Measurements from ENCODE around the gene CSNK1A1. TPM values are rescaled to one million over a fixed set of nuclear protein-coding genes. Genes with fewer than 3 reads are reported as not detected.
A peak's percentile ranks its signal among the peaks of the same experiment; 100 is the strongest.
"Not testable (repeated sequence)": the region's sequence is repeated elsewhere in the genome, so short reads cannot be mapped to it uniquely, and the experiment has no call there.

The CSNK1A1 gene
- total RNA-seq, 1 experiment from 2014 or later: 193 TPM

GRCh38 chr5:149572170-149572569 lies 20.9 kb upstream of the CSNK1A1 start:
- no peak overlapping the region for H2AFZ ChIP-seq (ENCODE audit: low read length)
- no peak for DNase-seq
- no peaks in the 10 kb centered on the region for H3K79me2 ChIP-seq (ENCODE audit: low read length)
- peaks cover 30% of the 10 kb centered on the region for H3K4me1 ChIP-seq (ENCODE audit: low read length)
- no peaks in the 10 kb centered on the region for H4K20me1 ChIP-seq (ENCODE audit: insufficient read depth, low read depth, low read length)
- no peaks in the 10 kb centered on the region for H3K9me2 ChIP-seq (replicated peaks; ENCODE audit: insufficient read depth, low read length)
- H3K36me3 ChIP-seq (ENCODE audit: insufficient read depth, low read length): no peaks in the 10 kb centered on the region
- no peaks in the 10 kb centered on the region for H3K9me3 ChIP-seq (ENCODE audit: low read length)
- no peaks in the 10 kb centered on the region for H3K27me3 ChIP-seq (ENCODE audit: low read length)
- H3K4me3 ChIP-seq (ENCODE audit: low read length): peak overlapping the region; percentile 27; the same call in 1 of the 2 replicates
- H3K9ac ChIP-seq (ENCODE audit: low read length): peak overlapping the region; percentile 56
- H3K4me2 ChIP-seq (ENCODE audit: low read depth, low read length, poor library complexity, severe bottlenecking): peak overlapping the region; percentile 53
- H3K27ac ChIP-seq (ENCODE audit: low read length): peak overlapping the region; percentile 83

- H3K27ac ChIP-seq (ENCODE audit: low read length): peak overlapping the region; percentile 33
- H3K36me3 ChIP-seq (ENCODE audit: insufficient read depth, low read length): no peaks in the 10 kb centered on the region
- H3K27me3 ChIP-seq (ENCODE audit: low read length): no peaks in the 10 kb centered on the region
- H3K4me3 ChIP-seq (ENCODE audit: low read length): no peak overlapping the region
- no peak for DNase-seq
- no peaks in the 10 kb centered on the region for H3K79me2 ChIP-seq (ENCODE audit: low read length)
- H3K4me2 ChIP-seq (ENCODE audit: low read depth, low read length, poor library complexity, severe bottlenecking): peak overlapping the region; percentile 12
- no peaks in the 10 kb centered on the region for H3K9me2 ChIP-seq (replicated peaks; ENCODE audit: insufficient read depth, low read length)
- H2AFZ ChIP-seq (ENCODE audit: low read length): peak overlapping the region; percentile 74
- no peak overlapping the region for H3K9ac ChIP-seq (ENCODE audit: low read length)
- no peaks in the 10 kb centered on the region for H4K20me1 ChIP-seq (ENCODE audit: insufficient read depth, low read depth, low read length)
- H3K9me3 ChIP-seq (ENCODE audit: low read length): no peaks in the 10 kb centered on the region
- H3K4me1 ChIP-seq (ENCODE audit: low read length): peaks cover 47% of the 10 kb centered on the region
Observed at GRCh38 chr5:149567226-149567625, 16.0 kb upstream of the CSNK1A1 start.

- H3K9ac ChIP-seq (ENCODE audit: low read length): peak overlapping the region; percentile 46
- H4K20me1 ChIP-seq (ENCODE audit: insufficient read depth, low read depth, low read length); H3K36me3 ChIP-seq (ENCODE audit: insufficient read depth, low read length); H3K27me3 ChIP-seq (ENCODE audit: low read length); H3K79me2 ChIP-seq (ENCODE audit: low read length); H3K9me2 ChIP-seq (replicated peaks; ENCODE audit: insufficient read depth, low read length); H3K9me3 ChIP-seq (ENCODE audit: low read length); H3K4me3 ChIP-seq (ENCODE audit: low read length): not testable (repeated sequence)
- peak; percentile 94 for DNase-seq
- H3K4me1 ChIP-seq (ENCODE audit: low read length): peaks cover 51% of the 10 kb centered on the region
- H3K4me2 ChIP-seq (ENCODE audit: low read depth, low read length, poor library complexity, severe bottlenecking): peak overlapping the region; percentile 41
- H2AFZ ChIP-seq (ENCODE audit: low read length): peak overlapping the region; percentile 60
- peak overlapping the region; percentile 77 for H3K27ac ChIP-seq (ENCODE audit: low read length)
Observed at GRCh38 chr5:149564542-149565140, 13.4 kb upstream of the CSNK1A1 start.

GRCh38 chr5:149563466-149563865 lies 12.2 kb upstream of the CSNK1A1 start:
- H3K27me3 ChIP-seq (ENCODE audit: low read length): no peaks in the 10 kb centered on the region
- H2AFZ ChIP-seq (ENCODE audit: low read length): peak overlapping the region; percentile 80
- H3K9me2 ChIP-seq (replicated peaks; ENCODE audit: insufficient read depth, low read length): no peaks in the 10 kb centered on the region
- no peak for DNase-seq
- peak overlapping the region; percentile 6; the same call in 1 of the 2 replicates for H3K27ac ChIP-seq (ENCODE audit: low read length)
- H3K4me1 ChIP-seq (ENCODE audit: low read length): peaks cover 51% of the 10 kb centered on the region
- H4K20me1 ChIP-seq (ENCODE audit: insufficient read depth, low read depth, low read length): no peaks in the 10 kb centered on the region
- H3K79me2 ChIP-seq (ENCODE audit: low read length): no peaks in the 10 kb centered on the region
- no peaks in the 10 kb centered on the region for H3K36me3 ChIP-seq (ENCODE audit: insufficient read depth, low read length)
- H3K4me2 ChIP-seq (ENCODE audit: low read depth, low read length, poor library complexity, severe bottlenecking): no peak overlapping the region
- 0 out of 2 replicates have a peak overlapping the region, but pooled peaks have one; percentile 20 for H3K9ac ChIP-seq (ENCODE audit: low read length)
- no peaks in the 10 kb centered on the region for H3K9me3 ChIP-seq (ENCODE audit: low read length)
- no peak overlapping the region for H3K4me3 ChIP-seq (ENCODE audit: low read length)

GRCh38 chr5:149561848-149562247 lies 10.6 kb upstream of the CSNK1A1 start:
- Histone ChIP-seq H3K4me3 (ENCODE audit: low read length) (no peak overlapping the region), H3K79me2 (ENCODE audit: low read length) (no peaks in the 10 kb centered on the region), H3K4me1 (ENCODE audit: low read length) (peaks cover 42% of the 10 kb centered on the region), H2AFZ (ENCODE audit: low read length) (no peak overlapping the region), H3K9ac (ENCODE audit: low read length) (no peak overlapping the region), H3K27me3 (ENCODE audit: low read length) (no peaks in the 10 kb centered on the region), H3K27ac (ENCODE audit: low read length) (no peak overlapping the region), H3K9me2 (replicated peaks; ENCODE audit: insufficient read depth, low read length) (no peaks in the 10 kb centered on the region), H4K20me1 (ENCODE audit: insufficient read depth, low read depth, low read length) (no peaks in the 10 kb centered on the region), H3K36me3 (ENCODE audit: insufficient read depth, low read length) (no peaks in the 10 kb centered on the region), H3K9me3 (ENCODE audit: low read length) (no peaks in the 10 kb centered on the region), H3K4me2 (ENCODE audit: low read depth, low read length, poor library complexity, severe bottlenecking) (no peak overlapping the region)
- DNase-seq: no peak

- Histone ChIP-seq H2AFZ (ENCODE audit: low read length) (no peak overlapping the region), H3K9me2 (replicated peaks; ENCODE audit: insufficient read depth, low read length) (no peaks in the 10 kb centered on the region), H3K4me2 (ENCODE audit: low read depth, low read length, poor library complexity, severe bottlenecking) (no peak overlapping the region), H4K20me1 (ENCODE audit: insufficient read depth, low read depth, low read length) (no peaks in the 10 kb centered on the region), H3K9ac (ENCODE audit: low read length) (no peak overlapping the region), H3K27me3 (ENCODE audit: low read length) (no peaks in the 10 kb centered on the region), H3K4me3 (ENCODE audit: low read length) (no peak overlapping the region), H3K4me1 (ENCODE audit: low read length) (peaks cover 27% of the 10 kb centered on the region), H3K27ac (ENCODE audit: low read length) (no peak overlapping the region), H3K9me3 (ENCODE audit: low read length) (no peaks in the 10 kb centered on the region), H3K36me3 (ENCODE audit: insufficient read depth, low read length) (no peaks in the 10 kb centered on the region), H3K79me2 (ENCODE audit: low read length) (no peaks in the 10 kb centered on the region)
- no peak for DNase-seq
Observed at GRCh38 chr5:149559706-149560105, 8.5 kb upstream of the CSNK1A1 start.

GRCh38 chr5:149552553-149553160 lies 1.4 kb upstream of the CSNK1A1 start:
- peaks cover 6% of the 10 kb centered on the region; the same call in 1 of the 2 replicates for H4K20me1 ChIP-seq (ENCODE audit: insufficient read depth, low read depth, low read length)

GRCh38 chr5:149552038-149552494 lies 827 bp upstream of the CSNK1A1 start:
- peak overlapping the region; percentile 90 for H3K4me2 ChIP-seq (ENCODE audit: low read depth, low read length, poor library complexity, severe bottlenecking)
- H3K4me3 ChIP-seq (ENCODE audit: low read length): peak overlapping the region; percentile 98
- peak overlapping the region; percentile 70 for H3K27ac ChIP-seq (ENCODE audit: low read length)
- H4K20me1 ChIP-seq (ENCODE audit: insufficient read depth, low read depth, low read length): peaks cover 6% of the 10 kb centered on the region; the same call in 1 of the 2 replicates
- H3K9me2 ChIP-seq (replicated peaks; ENCODE audit: insufficient read depth, low read length): no peaks in the 10 kb centered on the region
- H3K79me2 ChIP-seq (ENCODE audit: low read length): peaks cover 42% of the 10 kb centered on the region
- no peak for DNase-seq
- no peaks in the 10 kb centered on the region for H3K9me3 ChIP-seq (ENCODE audit: low read length)
- peak overlapping the region; percentile 98 for H3K9ac ChIP-seq (ENCODE audit: low read length)
- H3K27me3 ChIP-seq (ENCODE audit: low read length): no peaks in the 10 kb centered on the region
- H3K36me3 ChIP-seq (ENCODE audit: insufficient read depth, low read length): peaks cover 23% of the 10 kb centered on the region
- H2AFZ ChIP-seq (ENCODE audit: low read length): peak overlapping the region; percentile 84; the same call in 1 of the 2 replicates
- peaks cover 24% of the 10 kb centered on the region for H3K4me1 ChIP-seq (ENCODE audit: low read length)

More at GRCh38 chr5:149552553-149553160, 1.4 kb upstream of the CSNK1A1 start:
- H3K9ac ChIP-seq (ENCODE audit: low read length): peak overlapping the region; percentile 98
- H3K4me1 ChIP-seq (ENCODE audit: low read length): peaks cover 21% of the 10 kb centered on the region
- no peaks in the 10 kb centered on the region for H3K27me3 ChIP-seq (ENCODE audit: low read length)
- H3K79me2 ChIP-seq (ENCODE audit: low read length): peaks cover 36% of the 10 kb centered on the region
- H3K4me2 ChIP-seq (ENCODE audit: low read depth, low read length, poor library complexity, severe bottlenecking): peak overlapping the region; percentile 90
- DNase-seq: no peak
- no peak overlapping the region for H3K27ac ChIP-seq (ENCODE audit: low read length)
- H3K36me3 ChIP-seq (ENCODE audit: insufficient read depth, low read length): peaks cover 17% of the 10 kb centered on the region
- H3K9me2 ChIP-seq (replicated peaks; ENCODE audit: insufficient read depth, low read length): no peaks in the 10 kb centered on the region
- H3K9me3 ChIP-seq (ENCODE audit: low read length): no peaks in the 10 kb centered on the region
- H3K4me3 ChIP-seq (ENCODE audit: low read length): peak overlapping the region; percentile 98
- no peak overlapping the region for H2AFZ ChIP-seq (ENCODE audit: low read length)

All from Karpas-422 (cell line).